Endodermal cell (in vitro differentiated cells): ENCODE results near the gene TYRO3. TPM values are rescaled to one million over a fixed set of nuclear protein-coding genes. Genes with fewer than 3 reads are reported as not detected.

Experiments
- DNase-seq: peaks from one replicate; pipeline ENCODE4 v3.0.0-alpha.2; 2017
- H3K27ac ChIP-seq: 2 replicates; pipeline ENCODE4 v1.5.1; 2013; ENCODE audit warnings: mild to moderate bottlenecking, low read depth, low read length, moderate library complexity
- H3K27me3 ChIP-seq: 2 replicates; pipeline ENCODE4 v1.6.1; 2013; ENCODE audit warnings: mild to moderate bottlenecking, low read length, moderate library complexity; ENCODE audit not compliant: insufficient read depth, control insufficient read depth, poor library complexity, severe bottlenecking
- H3K36me3 ChIP-seq: 2 replicates; pipeline ENCODE4 v1.7.0; 2013; ENCODE audit warnings: mild to moderate bottlenecking, low read length, moderate library complexity; ENCODE audit not compliant: control insufficient read depth, insufficient read depth
- H3K4me1 ChIP-seq: one replicate; pipeline ENCODE4 v1.7.0; 2013; ENCODE audit warnings: low read length; ENCODE audit not compliant: control insufficient read depth, insufficient read depth
- H3K4me3 ChIP-seq: 2 replicates; pipeline ENCODE4 v1.5.1; 2013; ENCODE audit warnings: mild to moderate bottlenecking, low read length, moderate library complexity
- H3K9ac ChIP-seq: 2 replicates; pipeline ENCODE4 v1.6.1; 2013; ENCODE audit warnings: mild to moderate bottlenecking, low read length, moderate library complexity; ENCODE audit not compliant: poor library complexity, severe bottlenecking; ENCODE audit errors: extremely low read depth
- H3K9me3 ChIP-seq: 2 replicates; pipeline ENCODE4 v1.6.1; 2013; ENCODE audit warnings: mild to moderate bottlenecking, low read length, moderate library complexity; ENCODE audit not compliant: control insufficient read depth
- H3K27ac Mint-ChIP-seq: 2 replicates; pipeline ENCODE4 v1.8.0; 2020; ENCODE audit warnings: mixed read lengths
- H3K27me3 Mint-ChIP-seq: 2 replicates; pipeline ENCODE4 v1.8.0; 2021; ENCODE audit warnings: mild to moderate bottlenecking, mixed read lengths; ENCODE audit not compliant: insufficient read depth
- H3K36me3 Mint-ChIP-seq: 2 replicates; pipeline ENCODE4 v1.8.0; 2020; ENCODE audit warnings: low read depth, mixed read lengths
- H3K4me1 Mint-ChIP-seq: 2 replicates; pipeline ENCODE4 v1.8.0; 2020; ENCODE audit warnings: mixed read lengths
- H3K4me3 Mint-ChIP-seq: 2 replicates; pipeline ENCODE4 v1.8.0; 2020; ENCODE audit warnings: mild to moderate bottlenecking, moderate library complexity, mixed read lengths
- H3K9me3 Mint-ChIP-seq: 2 replicates; pipeline ENCODE4 v1.8.0; 2020; ENCODE audit warnings: mild to moderate bottlenecking, mixed read lengths
- CTCF ChIP-seq: fragments of 200-600 bp; sonication (generic); conservative IDR thresholded peaks from 2 replicates; pipeline ENCODE4 v1.5.0; 2021; ENCODE audit warnings: antibody characterized with exemption, mild to moderate bottlenecking
- WGBS, 2 experiments: methylation state at CpG; one replicate each; pipeline versions ENCODE4 v1.1.5 to v1.1.7; 2013; ENCODE audit warnings: missing lambda C conversion rate in 2 of 2, mixed read lengths in 1 of 2; ENCODE audit not compliant: insufficient coverage in 1 of 2, insufficient read length in 1 of 2; 5-methylcytosine and 5-hydroxymethylcytosine counted together
- total RNA-seq, 2 donors: library from RNA; stranded (reverse); fragmentation: NEBNext Ultra II Directional in 1 of 2; extraction: Animal tissue kit (Norgen Biotek cat#: 25700) in 1 of 2; gene quantifications; 2 replicates in 1 of 2; 3 replicates in 1 of 2; pipeline ENCODE4 v1.2.1, GENCODE V29; 2021

The TYRO3 gene
- total RNA-seq, 2 donors from 2014 or later = 293 to 311 TPM

GRCh38 chr15:41605566-41605965 is 46.6 kb downstream of the TYRO3 start:
- Histone ChIP-seq H3K4me1 (no peaks in the 10 kb centered on the region), H3K4me3 (no peak overlapping the region), H3K9me3 (peaks cover 8% of the 10 kb centered on the region), H3K27me3 (no peaks in the 10 kb centered on the region), H3K9ac (no peak overlapping the region), H3K27ac (no peak overlapping the region), H3K36me3 (no peaks in the 10 kb centered on the region)
- peaks cover 5% of the 10 kb centered on the region for H3K9me3 Mint-ChIP-seq
- no peak overlapping the region for H3K27ac Mint-ChIP-seq
- H3K27me3 Mint-ChIP-seq = peaks cover 11% of the 10 kb centered on the region
- DNase-seq = no peak
- TF ChIP-seq CTCF = no peak
- H3K4me3 Mint-ChIP-seq = no peak overlapping the region
- H3K4me1 Mint-ChIP-seq = peaks cover 12% of the 10 kb centered on the region
- H3K36me3 Mint-ChIP-seq = peaks cover 1% of the 10 kb centered on the region
- WGBS, 2 experiments = 83 to 90% methylated on average over 2 to 3 of the region's 3 CpGs

GRCh38 chr15:41606997-41607396 is 48.0 kb downstream of the TYRO3 start:
- no peak for DNase-seq
- Mint-ChIP-seq H3K36me3 (no peaks in the 10 kb centered on the region), H3K27ac (no peak overlapping the region), H3K9me3 (peaks cover 3% of the 10 kb centered on the region), H3K4me3 (no peak overlapping the region), H3K27me3 (peaks cover 6% of the 10 kb centered on the region), H3K4me1 (peaks cover 12% of the 10 kb centered on the region)
- Histone ChIP-seq H3K9me3 (no peaks in the 10 kb centered on the region), H3K27me3 (no peaks in the 10 kb centered on the region), H3K4me1 (no peaks in the 10 kb centered on the region), H3K9ac (no peak overlapping the region), H3K4me3 (no peak overlapping the region), H3K36me3 (no peaks in the 10 kb centered on the region), H3K27ac (no peak overlapping the region)
- 93 to 100% methylated on average over 1 of the region's 1 CpG for WGBS, 2 experiments
- TF ChIP-seq CTCF = no peak

GRCh38 chr15:41609123-41609522 is 50.1 kb downstream of the TYRO3 start:
- Mint-ChIP-seq H3K27me3 (peaks cover 5% of the 10 kb centered on the region), H3K36me3 (peaks cover 2% of the 10 kb centered on the region), H3K9me3 (peaks cover 7% of the 10 kb centered on the region), H3K4me3 (no peak overlapping the region), H3K4me1 (peaks cover 10% of the 10 kb centered on the region), H3K27ac (no peak overlapping the region)
- Histone ChIP-seq H3K36me3 (no peaks in the 10 kb centered on the region), H3K9me3 (no peaks in the 10 kb centered on the region), H3K4me3 (no peak overlapping the region), H3K4me1 (no peaks in the 10 kb centered on the region), H3K9ac (no peak overlapping the region), H3K27ac (no peak overlapping the region), H3K27me3 (no peaks in the 10 kb centered on the region)
- DNase-seq = no peak
- WGBS, 2 experiments = 100% methylated on average over 1 of the region's 1 CpG; no CpG with 5 or more reads in 1 of the 2 experiments
- no peak for TF ChIP-seq CTCF
